Jurkat, Clone E6-1 (cell line): ENCODE results near the gene PPM1L.
"Not testable (repeated sequence)": the region's sequence is repeated elsewhere in the genome, so short reads cannot be mapped to it uniquely, and the experiment has no call there.

ENCODE experiments used
- DNase-seq: peaks from one replicate; pipeline ENCODE4 v3.0.0-alpha.2; 2011; ENCODE audit warnings: low read depth, low spot score
- H3K4me3 ChIP-seq: 2 replicates; pipeline ENCODE4 v1.5.1; 2011; ENCODE audit warnings: mild to moderate bottlenecking, low read length, control low read depth, moderate library complexity

PPM1L gene

GRCh38 chr3:160951642-160952487 is 195.8 kb downstream of the PPM1L start:
- DNase-seq = no peak
- H3K4me3 ChIP-seq = no peak overlapping the region

- no peak overlapping the region for H3K4me3 ChIP-seq
- DNase-seq = no peak
Observed at GRCh38 chr3:160953686-160954085, 197.7 kb downstream of the PPM1L start.

- peak; percentile 21 for DNase-seq
Observed at GRCh38 chr3:160956785-160957184, 200.8 kb downstream of the PPM1L start.

GRCh38 chr3:160960568-160960967 is 204.5 kb downstream of the PPM1L start:
- no peak overlapping the region for H3K4me3 ChIP-seq
- no peak for DNase-seq

More at GRCh38 chr3:160956785-160957184, 200.8 kb downstream of the PPM1L start:
- H3K4me3 ChIP-seq = no peak overlapping the region

GRCh38 chr3:160963949-160964348 is 207.9 kb downstream of the PPM1L start:
- DNase-seq = no peak
- H3K4me3 ChIP-seq = no peak overlapping the region

- DNase-seq = no peak
- no peak overlapping the region for H3K4me3 ChIP-seq
Observed at GRCh38 chr3:160968761-160969160, 212.7 kb downstream of the PPM1L start.

GRCh38 chr3:160973067-160973809 is 217.2 kb downstream of the PPM1L start:
- peak; percentile 7 for DNase-seq

GRCh38 chr3:160977773-160978172 is 221.7 kb downstream of the PPM1L start:
- no peak overlapping the region for H3K4me3 ChIP-seq
- no peak for DNase-seq

More at GRCh38 chr3:160973067-160973809, 217.2 kb downstream of the PPM1L start:
- H3K4me3 ChIP-seq = no peak overlapping the region

- DNase-seq = no peak
- no peak overlapping the region for H3K4me3 ChIP-seq
Observed at GRCh38 chr3:160980740-160981139, 224.7 kb downstream of the PPM1L start.

GRCh38 chr3:160981217-160981938 is 225.3 kb downstream of the PPM1L start:
- peak; percentile 85 for DNase-seq
- no peak overlapping the region for H3K4me3 ChIP-seq

GRCh38 chr3:160982491-160982890 is 226.5 kb downstream of the PPM1L start:
- H3K4me3 ChIP-seq = no peak overlapping the region
- no peak for DNase-seq

GRCh38 chr3:160983900-160984299 is 227.9 kb downstream of the PPM1L start:
- not testable (repeated sequence) for DNase-seq, H3K4me3 ChIP-seq

- no peak overlapping the region for H3K4me3 ChIP-seq
- no peak for DNase-seq
Observed at GRCh38 chr3:160986069-160986468, 230.0 kb downstream of the PPM1L start.

GRCh38 chr3:160987982-160988964 is 232.2 kb downstream of the PPM1L start:
- DNase-seq = no peak
- H3K4me3 ChIP-seq = no peak overlapping the region

GRCh38 chr3:160990446-160990845 is 234.4 kb downstream of the PPM1L start:
- no peak for DNase-seq
- no peak overlapping the region for H3K4me3 ChIP-seq

GRCh38 chr3:160992712-160993111 is 236.7 kb downstream of the PPM1L start:
- H3K4me3 ChIP-seq = no peak overlapping the region

GRCh38 chr3:160996811-160997210 is 240.8 kb downstream of the PPM1L start:
- no peak for DNase-seq
- no peak overlapping the region for H3K4me3 ChIP-seq

More at GRCh38 chr3:160992712-160993111, 236.7 kb downstream of the PPM1L start:
- DNase-seq = no peak

GRCh38 chr3:160998581-160998980 is 242.6 kb downstream of the PPM1L start:
- no peak for DNase-seq
- H3K4me3 ChIP-seq = no peak overlapping the region
